OCI-LY7 (cell line): Measurements from ENCODE around the gene TPM1. TPM values are rescaled to one million over a fixed set of nuclear protein-coding genes. Genes with fewer than 3 reads are reported as not detected.
A peak's percentile ranks its signal among the peaks of the same experiment; 100 is the strongest.

Source experiments
- BruUV-seq: library from RNA; stranded (reverse); fragments of 400-500 nt; replicated peaks from 2 replicates; lab custom pipeline; 2021; lab: Mats Ljungman, UMichigan
- CTCF ChIA-PET: fragments of 300-600 bp; sonication (Branson Sonifier 250); formaldehyde crosslinking; loops from one replicate; lab custom pipeline; 2022; ENCODE audit warnings: antibody characterized with exemption; ENCODE audit not compliant: unreplicated experiment; lab: Charles Lee
- POLR2A ChIA-PET: fragments of 300-600 bp; sonication (Branson Sonifier 250); formaldehyde crosslinking; loops from one replicate; lab custom pipeline; 2022; ENCODE audit warnings: antibody characterized with exemption; lab: Charles Lee
- DNase-seq: peaks from one replicate; pipeline ENCODE4 v3.0.0-alpha.2; 2015; ENCODE audit warnings: low spot score
- H2AFZ ChIP-seq: fragments of 200-600 bp; sonication (generic), shearing (Covaris generic); 2 replicates; pipeline ENCODE4 v1.6.1; 2014; ENCODE audit warnings: mild to moderate bottlenecking, antibody characterized with exemption, low read length, moderate library complexity
- H3K27ac ChIP-seq: fragments of 200-600 bp; sonication (generic); 2 replicates; pipeline ENCODE4 v1.5.1; 2014; ENCODE audit warnings: mixed run types, low read depth, mild to moderate bottlenecking, moderate library complexity, low read length, inconsistent platforms; ENCODE audit not compliant: poor library complexity, severe bottlenecking
- H3K36me3 ChIP-seq: fragments of 200-600 bp; sonication (generic); 2 replicates; pipeline ENCODE4 v1.6.1; 2014; ENCODE audit warnings: mild to moderate bottlenecking, antibody characterized with exemption, low read length, moderate library complexity, mixed read lengths; ENCODE audit not compliant: insufficient read depth
- H3K4me1 ChIP-seq: fragments of 200-600 bp; sonication (generic); 2 replicates; pipeline ENCODE4 v1.5.1; 2014; ENCODE audit warnings: mild to moderate bottlenecking, low read length; ENCODE audit not compliant: insufficient read depth, poor library complexity, severe bottlenecking
- H3K4me2 ChIP-seq: fragments of 200-600 bp; sonication (generic); 2 replicates; pipeline ENCODE4 v1.6.1; 2014; ENCODE audit warnings: mild to moderate bottlenecking, low read length
- H3K4me3 ChIP-seq: fragments of 200-600 bp; sonication (generic); 2 replicates; pipeline ENCODE4 v1.5.1; 2014; ENCODE audit warnings: mild to moderate bottlenecking, low read depth, low read length; ENCODE audit not compliant: poor library complexity, severe bottlenecking
- H3K79me2 ChIP-seq: fragments of 200-600 bp; sonication (generic); 2 replicates; pipeline ENCODE4 v1.6.1; 2016; ENCODE audit warnings: low read depth, mild to moderate bottlenecking, low read length, moderate library complexity, mixed read lengths; ENCODE audit not compliant: insufficient read depth
- H3K9me2 ChIP-seq: fragments of 200-600 bp; sonication (generic); 2 replicates; pipeline ENCODE4 v1.6.1; 2016; ENCODE audit warnings: mild to moderate bottlenecking, low read length, mixed read lengths; ENCODE audit not compliant: insufficient read depth
- H3K9me3 ChIP-seq: fragments of 200-600 bp; sonication (generic); 2 replicates; pipeline ENCODE4 v1.6.1; 2014; ENCODE audit warnings: mild to moderate bottlenecking, mixed run types, low read length, mixed read lengths
- H4K20me1 ChIP-seq: fragments of 200-600 bp; sonication (generic); 2 replicates; pipeline ENCODE4 v1.6.1; 2014; ENCODE audit warnings: mild to moderate bottlenecking, antibody characterized with exemption, low read length, moderate library complexity, mixed read lengths; ENCODE audit not compliant: insufficient read depth
- EZH2phosphoT487 ChIP-seq: fragments of 200-600 bp; sonication (generic); IDR thresholded peaks from 2 replicates; pipeline ENCODE4 v1.6.1; 2018; ENCODE audit warnings: low read depth, borderline replicate concordance, mild to moderate bottlenecking, mixed run types, antibody characterized with exemption, low read length, moderate library complexity, mixed read lengths
- intact Hi-C: fragments of 100-400 bp; cut with micrococcal nuclease; formaldehyde crosslinking; loops from one replicate; pipeline ENCODE4 v1.10.0; 2022; ENCODE audit not compliant: unreplicated experiment
- total RNA-seq, 2 experiments: library from RNA; depleted of rRNA in 1 of 2; stranded (reverse); fragments of >200 nt in 1 of 2; shearing (Covaris generic) in 1 of 2; gene quantifications; 2 replicates each; pipeline ENCODE4 v1.2.3, GENCODE V29; 2014 to 2022
- TF ChIP-seq, protein P1 (sequence below): fragments of 200-600 bp; sonication (generic); conservative IDR thresholded peaks from 2 replicates; pipeline ENCODE4 v1.5.1; 2014; ENCODE audit warnings: mild to moderate bottlenecking, antibody characterized with exemption, low read length, moderate library complexity, mixed read lengths

Gene TPM1
- total RNA-seq, 2 experiments from 2014 or later = 19.3 to 19.9 TPM

GRCh38 chr15:63071288-63071909 lies 28.9 kb downstream of the TPM1 start:
- BruUV-seq = TSS peak; percentile 77
- ChIA-PET POLR2A (no interaction called here), CTCF (no interaction called here)
- Histone ChIP-seq H3K4me1 (no peaks in the 10 kb centered on the region), H2AFZ (no peak overlapping the region), H3K9me3 (no peaks in the 10 kb centered on the region), H3K9me2 (no peaks in the 10 kb centered on the region), H3K79me2 (no peaks in the 10 kb centered on the region), H3K4me3 (no peak overlapping the region), H3K4me2 (no peak overlapping the region), H4K20me1 (no peaks in the 10 kb centered on the region), H3K36me3 (no peaks in the 10 kb centered on the region), H3K27ac (no peak overlapping the region)
- no peak for TF ChIP-seq EZH2phosphoT487
- TF ChIP-seq, protein P1, sequence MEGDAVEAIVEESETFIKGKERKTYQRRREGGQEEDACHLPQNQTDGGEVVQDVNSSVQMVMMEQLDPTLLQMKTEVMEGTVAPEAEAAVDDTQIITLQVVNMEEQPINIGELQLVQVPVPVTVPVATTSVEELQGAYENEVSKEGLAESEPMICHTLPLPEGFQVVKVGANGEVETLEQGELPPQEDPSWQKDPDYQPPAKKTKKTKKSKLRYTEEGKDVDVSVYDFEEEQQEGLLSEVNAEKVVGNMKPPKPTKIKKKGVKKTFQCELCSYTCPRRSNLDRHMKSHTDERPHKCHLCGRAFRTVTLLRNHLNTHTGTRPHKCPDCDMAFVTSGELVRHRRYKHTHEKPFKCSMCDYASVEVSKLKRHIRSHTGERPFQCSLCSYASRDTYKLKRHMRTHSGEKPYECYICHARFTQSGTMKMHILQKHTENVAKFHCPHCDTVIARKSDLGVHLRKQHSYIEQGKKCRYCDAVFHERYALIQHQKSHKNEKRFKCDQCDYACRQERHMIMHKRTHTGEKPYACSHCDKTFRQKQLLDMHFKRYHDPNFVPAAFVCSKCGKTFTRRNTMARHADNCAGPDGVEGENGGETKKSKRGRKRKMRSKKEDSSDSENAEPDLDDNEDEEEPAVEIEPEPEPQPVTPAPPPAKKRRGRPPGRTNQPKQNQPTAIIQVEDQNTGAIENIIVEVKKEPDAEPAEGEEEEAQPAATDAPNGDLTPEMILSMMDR = no peak
- intact Hi-C loops = no loop called here
- DNase-seq = no peak

- Histone ChIP-seq H2AFZ (no peak overlapping the region), H3K36me3 (no peaks in the 10 kb centered on the region), H3K27ac (no peak overlapping the region), H3K4me2 (no peak overlapping the region), H3K4me1 (no peaks in the 10 kb centered on the region), H3K4me3 (no peak overlapping the region), H4K20me1 (no peaks in the 10 kb centered on the region), H3K79me2 (no peaks in the 10 kb centered on the region), H3K9me3 (no peaks in the 10 kb centered on the region), H3K9me2 (no peaks in the 10 kb centered on the region)
- ChIA-PET CTCF (no interaction called here), POLR2A (no interaction called here)
- intact Hi-C loops = no loop called here
- TF ChIP-seq EZH2phosphoT487 = no peak
- TF ChIP-seq, protein P1 = no peak
- no peak for DNase-seq
- no TSS peak for BruUV-seq
Observed at GRCh38 chr15:63072023-63072650, 29.6 kb downstream of the TPM1 start.

DNA sequence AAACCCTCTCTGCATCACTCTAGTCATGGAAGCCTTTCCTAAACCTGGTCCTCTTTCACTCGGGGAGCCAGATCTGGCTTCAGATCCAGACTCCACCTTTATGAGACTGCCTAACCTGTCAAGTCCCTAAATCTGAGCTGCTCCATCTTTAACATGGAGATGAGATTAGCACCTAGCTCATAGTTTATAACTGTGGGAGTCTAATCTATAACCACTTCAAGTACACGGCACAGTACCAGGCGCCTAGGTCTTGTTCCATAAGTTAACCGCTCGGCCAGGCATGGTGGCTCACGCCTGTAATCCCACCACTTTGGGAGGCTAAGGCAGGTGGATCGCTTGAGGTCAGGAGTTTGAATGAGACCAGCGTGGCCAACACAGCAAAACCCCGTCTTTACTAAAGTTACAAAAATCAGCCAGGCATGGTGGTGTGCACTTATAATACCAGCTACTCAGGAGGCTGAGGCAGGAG lies 30.3 kb downstream of the TPM1 start:
- H3K36me3 ChIP-seq = no peaks in the 10 kb centered on the region
- ChIA-PET CTCF (no interaction called here), POLR2A (no interaction called here)
- H3K9me2 ChIP-seq = no peaks in the 10 kb centered on the region
- no peak overlapping the region for H3K4me2 ChIP-seq
- no peaks in the 10 kb centered on the region for H3K79me2 ChIP-seq
- no peak for DNase-seq
- H3K27ac ChIP-seq = no peak overlapping the region
- intact Hi-C loops = no loop called here
- H4K20me1 ChIP-seq = no peaks in the 10 kb centered on the region
- BruUV-seq = no TSS peak
- no peak overlapping the region for H2AFZ ChIP-seq
- TF ChIP-seq, protein P1 = no peak
- no peak for TF ChIP-seq EZH2phosphoT487
- no peaks in the 10 kb centered on the region for H3K9me3 ChIP-seq
- H3K4me1 ChIP-seq = no peaks in the 10 kb centered on the region
- no peak overlapping the region for H3K4me3 ChIP-seq
